Neural cell (in vitro differentiated cells): ENCODE results near the gene UBAP2L. TPM values are rescaled to one million over a fixed set of nuclear protein-coding genes. Genes with fewer than 3 reads are reported as not detected.

Experiments used
- H2AFZ ChIP-seq: fragments of 200-600, 300-800 bp; sonication (generic), shearing (Covaris generic); 2 replicates; pipeline ENCODE4 v1.6.0; 2014; ENCODE audit warnings: low read depth, mild to moderate bottlenecking, antibody characterized with exemption, low read length, moderate library complexity
- H3F3A ChIP-seq: fragments of 200-600 bp; shearing (Covaris generic); 2 replicates; pipeline ENCODE4 v1.6.1; 2016; ENCODE audit warnings: mild to moderate bottlenecking, moderate library complexity, mixed read lengths, antibody characterized with exemption, low read length; ENCODE audit not compliant: insufficient read depth, poor library complexity, severe bottlenecking
- H3K27ac ChIP-seq: fragments of 200-600, 300-800 bp; sonication (generic), shearing (Covaris generic); 2 replicates; pipeline ENCODE4 v1.5.1; 2014; ENCODE audit warnings: mild to moderate bottlenecking, low read length, moderate library complexity
- H3K27me3 ChIP-seq: fragments of 300-800, 200-600 bp; sonication (generic), shearing (Covaris generic); 2 replicates; pipeline ENCODE4 v1.6.0; 2014; ENCODE audit warnings: mild to moderate bottlenecking, low read depth, low read length, moderate library complexity; ENCODE audit not compliant: insufficient read depth
- H3K36me3 ChIP-seq: fragments of 300-800, 200-600 bp; sonication (generic), shearing (Covaris generic); 2 replicates; pipeline ENCODE4 v1.5.1; 2014; ENCODE audit warnings: mild to moderate bottlenecking, antibody characterized with exemption, low read length, moderate library complexity; ENCODE audit not compliant: insufficient read depth
- H3K4me2 ChIP-seq: fragments of 300-800, 200-600 bp; sonication (generic), shearing (Covaris generic); 2 replicates; pipeline ENCODE4 v1.6.0; 2014; ENCODE audit warnings: mild to moderate bottlenecking, low read length
- H3K4me3 ChIP-seq: fragments of 300-800, 200-600 bp; sonication (generic), shearing (Covaris generic); 2 replicates; pipeline ENCODE4 v1.5.1; 2014; ENCODE audit warnings: mild to moderate bottlenecking, low read length, moderate library complexity
- H3K79me2 ChIP-seq: fragments of 200-600 bp; shearing (Covaris generic); replicated peaks from 2 replicates; pipeline ENCODE4 v1.6.0; 2014; ENCODE audit warnings: mild to moderate bottlenecking, low read length, moderate library complexity; ENCODE audit not compliant: insufficient read depth
- H3K9ac ChIP-seq: fragments of 300-800, 200-600 bp; sonication (generic), shearing (Covaris generic); 2 replicates; pipeline ENCODE4 v1.6.1; 2016; ENCODE audit warnings: mild to moderate bottlenecking, low read length, mixed read lengths
- H3K9me2 ChIP-seq: fragments of 200-600 bp; shearing (Covaris generic); 2 replicates; pipeline ENCODE4 v1.6.1; 2016; ENCODE audit warnings: mild to moderate bottlenecking, low read length, mixed read lengths; ENCODE audit not compliant: insufficient read depth
- H3K9me3 ChIP-seq: fragments of 200-600, 300-800 bp; sonication (generic), shearing (Covaris generic); 2 replicates; pipeline ENCODE4 v1.6.1; 2016; ENCODE audit warnings: mild to moderate bottlenecking, mixed run types, low read length, moderate library complexity, mixed read lengths
- H4K20me1 ChIP-seq: fragments of 200-600 bp; shearing (Covaris generic); 2 replicates; pipeline ENCODE4 v1.6.1; 2016; ENCODE audit warnings: mild to moderate bottlenecking, mixed run types; ENCODE audit not compliant: insufficient read depth
- CTCF ChIP-seq: fragments of 450-650 bp; IDR thresholded peaks from 2 replicates; pipeline ENCODE4 v1.5.1; 2014; ENCODE audit warnings: antibody characterized with exemption, mild to moderate bottlenecking, moderate library complexity; ENCODE audit not compliant: poor library complexity, severe bottlenecking
- EP300 ChIP-seq: fragments of 450-650 bp; conservative IDR thresholded peaks from 2 replicates; pipeline ENCODE4 v1.6.1; 2014; ENCODE audit warnings: antibody characterized with exemption, mild to moderate bottlenecking, moderate library complexity; ENCODE audit not compliant: poor library complexity, severe bottlenecking
- EZH2 ChIP-seq: fragments of 200-600, 300-800 bp; shearing (Covaris generic), sonication (generic); IDR thresholded peaks from 2 replicates; pipeline ENCODE4 v1.6.1; 2014; ENCODE audit warnings: antibody characterized with exemption, low read length, borderline replicate concordance, mild to moderate bottlenecking; ENCODE audit not compliant: insufficient read depth, poor library complexity, severe bottlenecking
- MXI1 ChIP-seq: fragments of 450-650 bp; conservative IDR thresholded peaks from 2 replicates; pipeline ENCODE4 v1.6.1; 2014; ENCODE audit warnings: antibody characterized with exemption, mild to moderate bottlenecking; ENCODE audit not compliant: poor library complexity, severe bottlenecking
- POLR2AphosphoS5 ChIP-seq: IDR thresholded peaks from 2 replicates; pipeline ENCODE4 v1.6.1; 2012
- RAD21 ChIP-seq: fragments of 450-650 bp; conservative IDR thresholded peaks from 2 replicates; pipeline ENCODE4 v1.6.1; 2014; ENCODE audit warnings: antibody characterized with exemption, mild to moderate bottlenecking, moderate library complexity
- SMC3 ChIP-seq: fragments of 450-650 bp; conservative IDR thresholded peaks from 2 replicates; pipeline ENCODE4 v1.6.1; 2014; ENCODE audit warnings: antibody characterized with exemption, mild to moderate bottlenecking, moderate library complexity; ENCODE audit not compliant: poor library complexity
- TAF1 ChIP-seq: IDR thresholded peaks from 2 replicates; pipeline ENCODE4 v1.6.1; 2012; ENCODE audit warnings: low read depth
- polyA plus RNA-seq: library from polyadenylated mRNA; depleted of rRNA; stranded (reverse); fragments of >200 nt; gene quantifications from 2 replicates; pipeline ENCODE4 v1.2.3, GENCODE V29; 2014
- TF ChIP-seq, protein P1 (sequence below): IDR thresholded peaks from 2 replicates; pipeline ENCODE4 v1.6.1; 2012; ENCODE audit warnings: borderline replicate concordance

The UBAP2L gene
- polyA plus RNA-seq, 1 donor from 2014 or later: 44.7 TPM

DNA sequence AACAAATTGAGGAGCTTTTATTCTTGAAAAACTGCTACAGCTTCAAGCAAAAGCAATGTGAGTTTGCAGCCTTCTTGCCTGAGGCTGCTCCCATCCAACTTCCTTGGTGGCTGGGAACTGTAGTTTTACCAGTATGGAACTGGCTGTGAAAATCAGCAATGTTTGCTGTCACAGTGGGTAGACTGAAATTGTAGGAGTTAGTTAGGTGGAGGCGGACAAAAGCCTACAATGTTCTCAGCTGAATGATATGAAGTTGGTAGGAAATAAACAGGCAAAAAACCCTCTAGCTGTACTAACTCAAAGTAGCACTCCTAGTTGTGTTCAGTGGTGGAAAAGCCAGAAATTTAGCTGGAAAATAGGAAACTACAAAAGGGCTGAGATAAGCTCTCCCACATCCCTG lies 70.2 kb downstream of the UBAP2L start:
- H3K4me3 ChIP-seq: no peak overlapping the region
- H3K9me3 ChIP-seq: no peaks in the 10 kb centered on the region
- no peak overlapping the region for H3K27ac ChIP-seq
- H3K27me3 ChIP-seq: no peaks in the 10 kb centered on the region
- H3K9me2 ChIP-seq: no peaks in the 10 kb centered on the region
- no peak for TF ChIP-seq EZH2
- TF ChIP-seq EP300: no peak
- TF ChIP-seq SMC3: no peak
- no peak for TF ChIP-seq POLR2AphosphoS5
- TF ChIP-seq RAD21: no peak
- TF ChIP-seq, protein P1, sequence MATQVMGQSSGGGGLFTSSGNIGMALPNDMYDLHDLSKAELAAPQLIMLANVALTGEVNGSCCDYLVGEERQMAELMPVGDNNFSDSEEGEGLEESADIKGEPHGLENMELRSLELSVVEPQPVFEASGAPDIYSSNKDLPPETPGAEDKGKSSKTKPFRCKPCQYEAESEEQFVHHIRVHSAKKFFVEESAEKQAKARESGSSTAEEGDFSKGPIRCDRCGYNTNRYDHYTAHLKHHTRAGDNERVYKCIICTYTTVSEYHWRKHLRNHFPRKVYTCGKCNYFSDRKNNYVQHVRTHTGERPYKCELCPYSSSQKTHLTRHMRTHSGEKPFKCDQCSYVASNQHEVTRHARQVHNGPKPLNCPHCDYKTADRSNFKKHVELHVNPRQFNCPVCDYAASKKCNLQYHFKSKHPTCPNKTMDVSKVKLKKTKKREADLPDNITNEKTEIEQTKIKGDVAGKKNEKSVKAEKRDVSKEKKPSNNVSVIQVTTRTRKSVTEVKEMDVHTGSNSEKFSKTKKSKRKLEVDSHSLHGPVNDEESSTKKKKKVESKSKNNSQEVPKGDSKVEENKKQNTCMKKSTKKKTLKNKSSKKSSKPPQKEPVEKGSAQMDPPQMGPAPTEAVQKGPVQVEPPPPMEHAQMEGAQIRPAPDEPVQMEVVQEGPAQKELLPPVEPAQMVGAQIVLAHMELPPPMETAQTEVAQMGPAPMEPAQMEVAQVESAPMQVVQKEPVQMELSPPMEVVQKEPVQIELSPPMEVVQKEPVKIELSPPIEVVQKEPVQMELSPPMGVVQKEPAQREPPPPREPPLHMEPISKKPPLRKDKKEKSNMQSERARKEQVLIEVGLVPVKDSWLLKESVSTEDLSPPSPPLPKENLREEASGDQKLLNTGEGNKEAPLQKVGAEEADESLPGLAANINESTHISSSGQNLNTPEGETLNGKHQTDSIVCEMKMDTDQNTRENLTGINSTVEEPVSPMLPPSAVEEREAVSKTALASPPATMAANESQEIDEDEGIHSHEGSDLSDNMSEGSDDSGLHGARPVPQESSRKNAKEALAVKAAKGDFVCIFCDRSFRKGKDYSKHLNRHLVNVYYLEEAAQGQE: no peak
- TF ChIP-seq TAF1: no peak
- TF ChIP-seq MXI1: no peak
- no peak for TF ChIP-seq CTCF
- no peaks in the 10 kb centered on the region for H3K79me2 ChIP-seq
- H3K36me3 ChIP-seq: no peaks in the 10 kb centered on the region
- H3F3A ChIP-seq: no peaks in the 10 kb centered on the region
- H2AFZ ChIP-seq: no peak overlapping the region
- no peak overlapping the region for H3K9ac ChIP-seq
- no peak overlapping the region for H3K4me2 ChIP-seq
- no peaks in the 10 kb centered on the region for H4K20me1 ChIP-seq

DNA sequence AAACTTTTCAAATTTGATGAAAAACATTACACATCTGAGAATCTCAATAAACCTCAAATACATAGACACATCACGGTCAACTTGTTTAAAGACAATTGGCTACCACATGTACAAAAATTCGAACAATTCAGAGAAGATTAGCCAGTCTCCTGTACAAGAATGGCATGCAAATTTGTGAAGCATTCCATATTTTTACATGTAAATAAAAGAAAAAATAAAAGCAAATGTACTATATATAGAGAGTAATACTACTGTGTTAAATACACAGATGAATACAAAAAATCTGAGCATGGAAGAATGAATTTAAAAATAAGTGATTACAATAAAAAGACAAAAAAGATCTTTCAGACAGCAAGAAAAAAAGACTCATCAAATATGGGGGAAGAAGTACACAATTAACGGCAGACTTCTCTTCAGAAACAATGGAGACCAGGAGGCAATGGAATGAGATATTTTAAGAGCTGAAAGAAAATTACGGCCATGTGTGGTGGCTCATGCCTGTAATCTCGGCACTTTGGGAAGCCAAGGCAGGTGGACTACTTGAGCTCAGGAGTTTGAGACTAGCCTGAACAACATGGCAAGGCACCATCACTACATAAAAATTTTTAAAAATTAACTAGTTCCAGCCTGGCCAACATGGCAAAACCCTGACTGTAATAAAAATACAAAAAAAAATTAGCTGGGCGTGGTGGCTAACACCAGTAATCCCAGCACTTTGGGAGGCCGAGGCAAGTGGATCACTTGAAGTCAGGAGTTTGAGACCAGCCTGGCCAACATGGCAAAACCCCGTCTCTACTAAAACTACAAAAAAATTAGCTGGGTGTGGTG lies 74.9 kb downstream of the UBAP2L start:
- TF ChIP-seq MXI1: no peak
- no peak for TF ChIP-seq EZH2
- no peak for TF ChIP-seq POLR2AphosphoS5
- TF ChIP-seq CTCF: no peak
- TF ChIP-seq TAF1: no peak
- no peak for TF ChIP-seq RAD21
- TF ChIP-seq SMC3: no peak
- TF ChIP-seq, protein P1: no peak
- TF ChIP-seq EP300: no peak
- no peaks in the 10 kb centered on the region for H3K9me2 ChIP-seq

More for the DNA sequence above, 74.9 kb downstream of the UBAP2L start:
- H3K4me3 ChIP-seq: no peak overlapping the region
- no peaks in the 10 kb centered on the region for H3F3A ChIP-seq
- no peaks in the 10 kb centered on the region for H3K36me3 ChIP-seq
- no peaks in the 10 kb centered on the region for H3K79me2 ChIP-seq
- H3K27ac ChIP-seq: no peak overlapping the region
- H3K9ac ChIP-seq: no peak overlapping the region
- H3K9me3 ChIP-seq: peaks cover 3% of the 10 kb centered on the region
- H4K20me1 ChIP-seq: no peaks in the 10 kb centered on the region
- no peaks in the 10 kb centered on the region for H3K27me3 ChIP-seq
- no peak overlapping the region for H3K4me2 ChIP-seq
- H2AFZ ChIP-seq: no peak overlapping the region
